HG03103 (cell line): Measurements from ENCODE around the gene TATDN2.
A peak's percentile ranks its signal among the peaks of the same experiment; 100 is the strongest.

Source experiments
- ATAC-seq: cut with Tn5 transposase; IDR thresholded peaks from one replicate; pipeline ENCODE4 v1.9.1; 2021; ENCODE audit warnings: low read depth; ENCODE audit not compliant: unreplicated experiment

TATDN2 gene

DNA sequence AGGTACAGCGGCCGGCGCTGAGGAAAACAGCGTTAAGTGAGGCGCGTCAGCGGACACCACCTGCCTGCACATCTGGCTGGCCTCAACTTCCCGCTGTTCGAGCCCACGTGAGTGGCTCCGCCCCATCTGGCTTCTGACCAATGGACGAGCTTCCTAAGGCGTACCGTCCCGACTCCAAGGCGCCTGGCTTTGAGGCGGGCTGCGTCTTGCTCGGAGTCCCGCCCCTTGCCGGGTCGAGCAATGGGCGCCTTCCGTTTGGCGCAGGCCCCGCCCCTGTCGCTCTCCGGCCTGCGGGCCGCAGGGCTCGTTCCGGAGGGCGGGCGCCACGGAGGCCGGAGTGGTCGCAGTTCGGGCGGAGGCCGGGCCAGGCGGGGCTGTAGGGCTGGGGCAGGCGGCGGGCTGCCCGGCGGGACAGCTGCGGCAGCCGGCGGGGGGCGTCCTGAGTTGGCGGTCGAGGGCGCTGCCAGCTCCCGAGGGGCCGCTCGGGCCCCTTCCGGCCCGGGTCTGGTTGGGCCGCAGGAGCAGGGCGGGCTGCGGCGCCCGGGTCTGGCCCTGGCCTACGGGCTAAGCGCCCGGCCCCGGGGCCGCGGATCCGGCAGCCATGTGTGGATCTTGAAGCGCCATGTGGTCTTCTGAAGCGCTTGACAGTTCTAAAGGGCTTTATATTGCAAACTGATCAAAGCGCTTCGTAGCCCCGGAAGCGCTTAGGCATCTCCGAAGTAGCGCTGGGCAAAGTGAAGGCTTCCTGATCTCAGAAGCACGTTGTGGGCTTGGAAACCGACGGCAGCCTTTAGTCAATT is at the start of gene TATDN2:
TATDN2 (plus strand) TSS at position 276 of the 800 bp plus-strand sequence. CDS start 742 bp downstream, outside the sequence.
- ATAC-seq: peak; percentile 92

DNA sequence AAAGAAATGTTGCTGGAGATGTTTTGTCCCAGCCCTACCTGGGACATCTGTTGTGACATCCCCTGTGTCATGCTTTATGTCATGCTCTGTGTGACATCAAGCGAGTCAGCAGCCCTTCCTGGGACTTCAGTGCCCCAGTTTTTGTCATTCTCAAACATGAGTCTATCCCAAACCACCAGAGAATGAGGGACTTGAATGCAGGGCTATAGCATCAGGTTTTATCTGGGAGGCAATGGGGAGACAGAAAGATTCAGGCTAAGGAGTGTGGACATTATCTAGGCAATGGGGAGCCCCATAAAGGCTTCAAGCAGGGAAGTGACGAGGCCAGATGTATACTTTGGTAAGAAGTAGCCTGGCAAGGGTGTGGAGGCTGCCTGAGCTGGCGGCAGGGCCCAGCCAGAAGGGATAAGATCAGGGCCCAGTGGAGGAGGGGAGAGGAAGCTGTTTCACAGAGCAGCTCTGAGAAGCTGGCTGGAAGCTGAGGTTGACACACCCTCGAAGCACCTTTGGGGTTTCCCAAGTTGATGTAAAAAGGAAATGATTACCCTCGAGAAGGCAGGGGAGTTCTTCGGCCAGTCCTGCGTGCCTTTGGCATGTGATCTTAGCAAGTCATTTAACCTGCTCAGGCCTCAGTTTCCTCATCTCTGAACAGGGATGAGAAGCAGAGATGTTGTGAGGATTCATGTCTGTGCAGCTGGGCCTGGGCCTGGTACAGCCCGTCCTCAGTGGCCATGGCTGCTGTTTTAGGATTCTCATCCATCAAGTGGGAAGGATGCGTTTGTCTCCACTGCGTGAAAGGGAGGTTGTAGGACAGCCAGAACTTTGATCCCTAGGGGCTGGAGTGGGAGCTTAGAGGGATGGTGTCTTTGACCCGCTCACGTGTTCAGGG is 49.3 kb upstream of the TATDN2 start:
- ATAC-seq: peak; percentile 64

GRCh38 chr3:10204921-10205320 is 43.3 kb upstream of the TATDN2 start:
- ATAC-seq: no peak

GRCh38 chr3:10205451-10206165 is 42.7 kb upstream of the TATDN2 start:
- ATAC-seq: no peak

DNA sequence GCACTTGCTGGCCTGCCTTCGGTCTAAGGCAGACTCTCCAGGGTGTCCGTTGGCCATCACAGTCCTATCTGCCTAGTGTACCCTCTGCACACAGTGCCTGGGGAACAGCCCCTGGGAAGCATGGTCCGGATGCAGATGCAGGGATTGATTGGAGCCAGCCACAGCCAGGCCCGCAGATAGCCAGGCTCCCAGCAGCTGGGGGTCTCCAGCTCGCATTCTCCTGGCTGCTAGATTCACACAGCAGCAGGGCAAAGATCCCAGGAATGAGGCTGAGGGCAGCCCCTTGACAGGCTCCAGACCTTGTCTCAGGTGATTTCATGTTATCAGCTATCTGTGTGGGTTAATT is 42.1 kb upstream of the TATDN2 start:
- ATAC-seq: no peak

DNA sequence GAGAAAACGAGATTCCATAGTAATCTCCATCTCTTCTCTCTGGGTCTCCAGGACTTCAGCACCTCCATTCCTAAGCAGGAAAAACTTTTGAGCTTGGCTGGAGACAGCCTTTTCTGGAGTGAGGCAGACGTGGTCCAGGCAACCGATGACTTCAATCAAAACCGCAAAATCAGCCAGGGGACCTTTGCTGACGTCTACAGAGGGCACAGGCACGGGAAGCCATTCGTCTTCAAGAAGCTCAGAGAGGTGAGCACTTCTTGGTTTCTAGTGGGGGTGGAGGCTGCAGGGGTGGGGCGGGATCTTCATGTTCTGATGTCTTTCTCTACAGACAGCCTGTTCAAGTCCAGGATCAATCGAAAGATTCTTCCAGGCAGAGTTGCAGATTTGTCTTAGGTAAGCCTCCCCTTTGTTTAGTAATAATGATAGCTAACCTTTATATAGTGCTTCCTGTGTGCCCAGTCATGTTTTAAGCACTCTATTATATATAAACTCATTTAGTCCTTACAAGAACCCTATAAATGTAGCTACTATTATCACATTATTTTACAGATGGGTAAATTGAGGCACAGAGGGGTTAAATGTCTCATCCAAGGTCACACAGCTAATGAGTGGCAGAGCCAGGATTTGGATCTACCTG is 35.0 kb upstream of the TATDN2 start:
- no peak for ATAC-seq

DNA sequence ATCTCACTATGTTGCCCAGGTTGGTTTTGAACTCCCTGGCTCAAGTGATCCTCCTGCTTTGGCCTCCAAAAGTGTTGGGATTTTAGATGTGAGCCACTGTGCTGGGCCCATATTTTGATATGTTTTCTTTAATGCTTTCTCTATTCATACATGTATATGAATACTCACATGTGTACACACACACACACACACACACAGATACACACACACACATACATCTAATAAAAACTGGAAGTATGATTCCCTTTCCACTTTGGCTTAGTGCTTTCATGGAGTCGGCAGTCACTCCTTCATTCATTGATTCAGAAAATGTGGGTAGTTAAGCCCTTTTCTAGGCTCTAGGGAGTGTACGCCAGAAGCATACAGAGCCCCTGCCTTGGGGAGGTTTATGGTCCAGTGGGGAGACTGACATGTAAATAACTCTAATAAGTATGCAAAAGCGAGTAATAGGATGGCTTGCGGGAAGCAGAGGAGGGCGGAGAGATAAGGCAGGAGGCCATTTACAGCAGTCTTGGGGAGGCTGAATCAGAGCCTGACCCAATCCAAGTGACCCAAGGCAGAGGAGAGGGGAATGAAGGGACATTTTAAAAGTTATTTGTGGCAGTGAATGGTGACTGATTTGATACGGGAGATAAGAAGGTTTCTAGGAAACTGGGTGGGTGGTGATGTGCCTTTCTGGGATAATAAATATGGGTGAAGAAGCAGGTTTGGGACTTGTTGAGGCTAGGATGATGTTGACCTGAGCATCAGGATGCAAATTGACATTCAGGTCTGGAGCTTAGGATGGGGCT is 32.5 kb upstream of the TATDN2 start:
- no peak for ATAC-seq

DNA sequence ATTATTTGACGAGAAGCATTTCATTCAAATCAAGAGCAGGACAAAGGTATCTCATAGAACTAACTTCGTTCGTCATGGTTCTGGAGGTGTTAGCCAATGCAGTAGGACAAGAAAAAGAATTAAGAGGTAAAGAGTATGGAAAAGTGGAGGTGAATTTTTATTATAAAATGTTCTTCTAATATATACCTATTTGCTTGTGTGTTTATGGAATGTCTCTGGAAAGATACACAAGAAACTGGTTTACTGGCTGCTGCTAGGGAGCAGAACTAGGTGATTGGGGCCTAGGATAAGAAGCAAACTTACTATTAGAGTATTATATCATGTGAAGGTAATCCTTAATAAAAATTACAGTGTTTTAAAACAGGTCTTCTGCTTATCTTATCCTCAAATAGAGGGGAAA is 30.9 kb upstream of the TATDN2 start:
- no peak for ATAC-seq

GRCh38 chr3:10219737-10220136 is 28.5 kb upstream of the TATDN2 start:
- ATAC-seq: no peak

- peak; percentile 63 for ATAC-seq
Measured at GRCh38 chr3:10223676-10224639, 24.3 kb upstream of the TATDN2 start.

DNA sequence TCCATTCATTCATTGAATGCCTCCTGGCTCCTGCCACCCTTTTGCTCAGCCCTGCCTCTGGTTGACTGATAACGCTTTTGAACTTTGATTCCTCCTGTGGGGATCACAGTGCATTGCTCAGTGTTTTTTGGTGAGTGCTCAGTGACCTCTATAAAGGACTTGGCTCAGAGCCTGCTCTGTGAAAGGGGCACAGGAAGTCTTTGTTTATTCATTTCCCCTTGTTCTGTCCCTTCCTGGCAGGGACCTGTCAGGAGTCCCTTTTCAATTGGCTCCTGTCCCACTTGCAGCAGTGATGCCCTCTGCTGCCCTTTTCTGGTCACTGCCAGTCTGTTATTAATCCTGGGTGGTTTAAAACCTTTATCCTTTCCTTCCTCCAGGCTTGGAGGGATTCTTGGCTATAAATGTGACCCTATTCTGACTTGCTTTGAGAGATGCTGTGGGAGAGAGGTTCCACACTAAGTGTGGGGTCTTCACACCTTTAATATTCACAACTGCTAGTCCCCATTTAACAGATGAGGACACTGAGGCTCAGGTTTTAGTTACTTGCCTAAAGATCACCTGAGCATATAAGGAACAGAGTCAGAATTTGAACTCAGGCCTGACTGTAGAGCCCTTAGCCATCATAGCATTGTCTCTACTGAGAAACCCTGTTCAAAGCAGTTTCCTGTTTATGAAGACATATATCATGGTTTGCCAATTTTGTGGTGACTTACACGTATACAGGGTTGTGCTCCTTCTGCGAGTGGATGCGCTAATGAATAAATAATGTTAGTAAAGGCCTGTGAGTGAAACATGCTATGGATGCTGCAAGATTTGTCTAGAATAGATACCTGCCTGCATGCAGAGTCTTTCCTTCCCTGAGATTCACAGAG is 23.2 kb upstream of the TATDN2 start:
- peak; percentile 33 for ATAC-seq

DNA sequence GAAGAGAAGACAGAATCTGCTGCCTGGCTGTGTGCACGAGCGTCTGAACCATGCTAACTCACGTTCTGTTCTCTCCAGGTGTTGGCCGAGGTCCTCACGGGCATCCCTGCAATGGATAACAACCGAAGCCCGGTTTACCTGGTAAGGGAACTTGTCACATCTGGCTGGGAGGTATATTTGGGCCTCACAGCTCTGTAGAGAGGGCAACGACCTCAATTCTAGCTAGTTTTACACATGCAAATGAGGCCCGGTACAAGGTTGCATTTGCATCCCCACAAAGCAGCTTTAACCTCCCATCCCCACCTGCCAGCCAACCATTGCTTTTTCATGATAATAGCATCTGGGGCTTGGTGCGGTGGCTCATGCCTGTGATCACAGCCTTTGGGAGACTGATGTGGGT is 22.0 kb upstream of the TATDN2 start:
- no peak for ATAC-seq

- no peak for ATAC-seq
Measured at GRCh38 chr3:10228248-10228950, 19.9 kb upstream of the TATDN2 start.

DNA sequence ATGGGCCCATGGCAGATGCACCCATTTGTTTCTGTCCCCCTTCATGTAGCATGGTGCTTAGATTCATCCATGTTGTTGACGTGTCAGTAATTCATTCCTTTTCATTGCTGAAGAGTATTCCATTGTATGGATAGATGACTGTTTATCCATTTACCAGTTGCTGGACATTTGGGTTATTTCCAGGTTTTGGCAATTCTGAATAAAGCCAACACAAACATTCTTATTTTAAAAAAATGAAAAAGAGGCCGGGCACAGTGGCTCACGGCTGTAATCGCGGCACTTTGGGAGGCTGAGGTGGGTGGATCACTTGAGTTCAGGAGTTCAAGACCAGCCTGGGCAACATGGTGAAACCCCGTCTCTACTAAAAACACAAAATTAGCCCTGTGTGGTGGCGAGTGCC is 18.7 kb upstream of the TATDN2 start:
- ATAC-seq: no peak

DNA sequence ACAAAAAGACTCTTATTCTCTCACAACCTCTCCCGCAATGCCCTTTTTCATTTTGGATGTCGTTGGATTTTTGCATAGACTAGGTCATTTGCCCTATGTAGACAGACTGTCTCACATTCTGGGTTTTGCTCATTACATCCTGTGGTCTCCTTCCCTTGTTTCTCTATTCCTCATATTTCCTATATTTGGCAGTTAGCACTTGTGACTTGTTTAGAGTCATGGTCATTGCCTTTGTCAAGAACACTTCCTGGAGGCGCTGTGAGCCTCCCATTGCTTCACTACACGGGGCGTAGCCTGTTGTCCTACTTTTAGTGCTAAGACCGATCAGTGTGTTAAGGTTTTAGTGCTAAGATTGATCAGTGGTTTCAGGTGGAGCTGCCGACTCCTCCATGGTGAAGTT is 16.1 kb upstream of the TATDN2 start:
- ATAC-seq: no peak

DNA sequence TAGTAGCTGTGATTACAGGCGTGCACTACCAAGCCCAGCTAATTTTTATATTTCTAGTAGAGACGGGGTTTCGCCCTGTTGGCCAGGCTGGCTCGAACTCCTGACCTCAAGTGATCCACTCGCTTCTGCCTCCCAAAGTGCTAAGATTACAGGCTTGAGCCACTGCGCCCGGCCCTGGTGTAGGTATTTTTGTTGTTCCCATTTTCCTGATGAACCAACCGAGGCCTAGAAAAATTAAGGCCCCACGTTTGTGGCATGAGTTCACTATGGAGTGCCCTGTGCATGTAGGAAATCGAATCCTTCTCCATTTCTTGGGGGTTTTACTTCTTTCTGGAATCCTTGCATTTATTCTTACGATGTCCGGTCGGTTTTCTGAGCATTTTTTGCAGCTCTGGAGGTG is 14.3 kb upstream of the TATDN2 start:
- ATAC-seq: no peak

- no peak for ATAC-seq
Measured at GRCh38 chr3:10234526-10235230, 13.6 kb upstream of the TATDN2 start.
